Measurements from ENCODE around the gene VWDE.
"Not testable (repeated sequence)": the region's sequence is repeated elsewhere in the genome, so short reads cannot be mapped to it uniquely, and the experiment has no call there.

- not testable (repeated sequence) for TF ChIP-seq CTCF (IDR thresholded peaks at IDR 0.05); EZH2 (IDR thresholded peaks at IDR 0.05; ENCODE audit: borderline replicate concordance, insufficient read depth, low read depth, low read length, poor library complexity, severe bottlenecking)
These were observed 4.0 kb upstream of the VWDE start for GRCh38 chr7:12407652-12408051.

Measured in B cell (primary cell).